ENCODE results near the gene POLR2J.

The POLR2J gene

DNA sequence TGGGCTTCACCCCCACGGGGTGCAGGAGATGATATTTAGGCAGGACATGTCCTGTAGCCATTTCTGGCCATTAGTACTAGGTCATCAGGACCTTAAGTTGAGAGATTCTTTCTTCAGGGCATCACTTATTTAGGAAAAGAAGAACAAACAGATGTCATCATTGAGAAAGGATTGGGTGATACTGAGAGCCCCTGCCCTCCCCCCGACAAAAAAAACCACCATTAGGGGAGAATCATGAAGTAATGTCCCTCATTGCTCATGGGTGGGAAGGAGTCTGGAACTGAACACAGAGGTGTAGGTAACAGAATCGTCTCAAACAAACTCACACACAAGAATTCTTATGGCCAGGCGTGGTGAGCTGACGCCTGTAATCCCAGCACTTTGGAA lies 51.7 kb downstream of the POLR2J start:
- CTCF ChIA-PET, result interaction anchor here (1.6 to 2.7 kb wide), 2 partner anchors 12 to 22 kb away, joined by 5 to 18 read pairs; no protein-coding TSS in a partner anchor
- no peak for DNase-seq (ENCODE audit: extremely low spot score)
- POLR2A ChIA-PET, result no interaction called here
- TF ChIP-seq, protein P1, sequence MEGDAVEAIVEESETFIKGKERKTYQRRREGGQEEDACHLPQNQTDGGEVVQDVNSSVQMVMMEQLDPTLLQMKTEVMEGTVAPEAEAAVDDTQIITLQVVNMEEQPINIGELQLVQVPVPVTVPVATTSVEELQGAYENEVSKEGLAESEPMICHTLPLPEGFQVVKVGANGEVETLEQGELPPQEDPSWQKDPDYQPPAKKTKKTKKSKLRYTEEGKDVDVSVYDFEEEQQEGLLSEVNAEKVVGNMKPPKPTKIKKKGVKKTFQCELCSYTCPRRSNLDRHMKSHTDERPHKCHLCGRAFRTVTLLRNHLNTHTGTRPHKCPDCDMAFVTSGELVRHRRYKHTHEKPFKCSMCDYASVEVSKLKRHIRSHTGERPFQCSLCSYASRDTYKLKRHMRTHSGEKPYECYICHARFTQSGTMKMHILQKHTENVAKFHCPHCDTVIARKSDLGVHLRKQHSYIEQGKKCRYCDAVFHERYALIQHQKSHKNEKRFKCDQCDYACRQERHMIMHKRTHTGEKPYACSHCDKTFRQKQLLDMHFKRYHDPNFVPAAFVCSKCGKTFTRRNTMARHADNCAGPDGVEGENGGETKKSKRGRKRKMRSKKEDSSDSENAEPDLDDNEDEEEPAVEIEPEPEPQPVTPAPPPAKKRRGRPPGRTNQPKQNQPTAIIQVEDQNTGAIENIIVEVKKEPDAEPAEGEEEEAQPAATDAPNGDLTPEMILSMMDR (IDR thresholded peaks at IDR 0.05; ENCODE audit: control extremely low read depth, extremely low read depth, low read depth, missing control alignments), result no peak

DNA sequence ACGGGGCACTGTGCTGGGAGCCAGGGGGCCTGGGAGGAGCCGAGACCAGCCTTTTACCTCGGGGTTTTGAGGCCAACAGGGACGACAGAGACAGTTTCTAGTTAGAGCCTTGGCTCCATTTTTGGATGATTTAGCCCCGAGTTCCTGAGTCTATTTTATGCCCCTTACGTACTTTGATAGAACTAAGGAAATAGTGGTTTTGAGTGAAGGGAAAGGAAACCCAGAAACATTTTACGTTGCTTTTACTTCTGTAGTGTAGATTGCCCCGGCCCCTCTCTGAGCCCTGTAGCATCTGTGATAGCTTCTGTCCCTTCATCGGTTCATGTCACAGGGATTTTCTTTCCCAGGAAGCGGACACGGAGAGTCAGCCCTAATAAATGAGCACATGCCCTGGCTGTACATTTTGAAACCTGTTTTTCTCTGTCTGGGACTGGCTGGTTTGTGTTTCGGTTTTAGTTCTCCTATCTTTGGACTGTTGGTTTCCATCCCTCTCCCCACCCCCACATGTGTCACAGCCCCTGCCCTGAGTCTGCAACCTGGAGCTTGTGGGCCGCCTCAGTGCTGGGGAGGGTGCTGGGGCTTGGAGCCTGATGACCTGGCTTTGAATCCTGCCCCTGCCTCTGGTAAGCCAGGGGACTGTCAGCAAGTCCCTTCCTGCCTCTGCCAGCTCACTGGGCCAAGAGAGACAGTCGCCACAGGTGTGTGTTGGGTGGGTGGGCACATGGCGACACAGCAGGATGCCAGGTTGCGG lies 52.3 kb downstream of the POLR2J start:
- DNase-seq (ENCODE audit: extremely low spot score), result peak; percentile 83
- TF ChIP-seq, protein P1 (IDR thresholded peaks at IDR 0.05; ENCODE audit: control extremely low read depth, extremely low read depth, low read depth, missing control alignments), result no peak
- CTCF ChIA-PET, result interaction anchor here (0.9 to 3.7 kb wide), 8 partner anchors 9 to 137 kb away, joined by 4 to 19 read pairs (median 5); no protein-coding TSS in a partner anchor
- POLR2A ChIA-PET, result interaction anchor here (1.6 kb wide), 1 partner anchor 16 kb away, joined by 6 read pairs; no protein-coding TSS in a partner anchor

DNA sequence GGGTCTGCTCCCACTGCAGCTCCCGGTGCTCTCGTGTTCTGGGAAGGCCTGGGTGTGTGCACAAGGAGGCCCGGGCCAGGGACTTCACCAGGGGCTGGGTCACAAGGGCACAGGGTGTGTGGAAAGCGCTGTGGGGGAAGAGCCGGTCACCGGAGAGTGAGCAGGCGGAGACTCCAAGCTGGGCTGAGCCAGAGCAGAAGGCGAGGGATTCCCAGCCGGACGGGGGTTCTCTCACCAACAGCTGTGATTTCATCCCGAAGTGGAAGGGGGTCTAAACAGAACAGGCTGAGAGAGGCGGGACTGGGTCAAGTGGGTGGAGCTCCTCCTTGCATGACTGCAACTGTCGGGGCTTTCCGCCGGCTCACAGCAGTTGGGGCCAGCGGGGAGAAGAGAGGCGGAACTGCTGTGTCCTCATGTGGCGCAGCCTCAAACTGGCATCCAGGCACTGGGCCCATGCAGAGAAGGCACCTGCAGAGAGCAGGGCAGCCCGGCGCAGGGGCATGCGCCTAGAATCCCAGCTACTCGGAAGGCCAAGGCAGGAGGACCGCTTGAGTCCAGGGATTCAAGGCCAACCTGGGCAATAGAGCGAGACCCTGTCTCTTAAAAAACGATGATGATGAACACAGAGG lies 53.0 kb downstream of the POLR2J start:
- DNase-seq (ENCODE audit: extremely low spot score), result peak; percentile 87
- ChIA-PET CTCF (interaction anchor here (0.6 to 3.7 kb wide), 11 partner anchors 9 to 136 kb away, joined by 3 to 19 read pairs (median 5); partner anchors contain the start of genes ALKBH4 and LRWD1), POLR2A (interaction anchor here (0.6 to 1.8 kb wide), 5 partner anchors 10 to 444 kb away, joined by 3 to 6 read pairs (median 4); partner anchors contain the start of gene PRKRIP1)
- TF ChIP-seq, protein P1 (IDR thresholded peaks at IDR 0.05; ENCODE audit: control extremely low read depth, extremely low read depth, low read depth, missing control alignments), result no peak

DNA sequence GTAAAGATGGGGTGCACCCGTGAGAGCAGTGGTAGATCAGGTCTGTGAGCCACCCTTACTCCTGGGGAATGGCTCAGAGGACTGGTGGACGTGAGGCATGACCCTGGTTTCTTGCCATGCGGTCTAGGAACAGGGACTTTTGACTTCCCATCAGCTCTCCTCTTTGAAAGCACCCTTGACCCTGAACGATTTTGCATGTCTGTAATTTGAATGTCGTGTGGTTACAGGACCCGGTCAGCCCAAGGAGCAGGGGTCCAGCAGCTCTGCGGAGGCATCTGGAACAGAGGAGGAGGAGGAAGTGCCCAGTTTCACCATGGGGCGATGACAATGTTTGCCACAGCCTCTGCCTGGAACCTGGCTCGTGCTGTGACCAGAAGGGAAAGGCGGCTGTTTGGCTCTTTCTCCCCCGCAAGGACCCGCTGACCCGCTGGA lies 53.9 kb downstream of the POLR2J start:
- CTCF ChIA-PET, result interaction anchor here (1.6 to 3.7 kb wide), 7 partner anchors 9 to 42 kb away, joined by 5 to 19 read pairs (median 7); partner anchors contain the start of genes ALKBH4 and LRWD1

DNA sequence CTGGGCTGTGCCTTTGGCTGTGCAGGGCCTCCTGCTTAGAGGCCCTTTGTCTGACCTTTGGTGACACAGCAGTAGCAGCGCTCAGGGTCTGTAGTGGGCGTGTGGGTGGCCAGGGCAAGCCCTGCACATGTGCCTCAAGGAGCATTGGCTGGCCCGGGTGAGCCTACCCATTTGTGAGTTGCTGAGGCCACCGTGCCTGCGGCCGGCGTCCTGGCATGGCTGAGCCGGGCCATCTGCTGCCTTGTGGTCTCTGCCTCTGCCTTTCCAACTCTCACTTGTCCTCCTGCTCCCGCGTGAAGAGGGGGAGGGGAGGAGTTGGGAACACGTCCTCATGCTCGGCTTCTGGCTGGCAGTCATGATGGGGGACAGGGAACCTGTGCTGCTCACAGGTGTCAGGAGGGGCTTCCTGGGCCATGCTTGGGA lies 54.6 kb downstream of the POLR2J start:
- POLR2A ChIA-PET, result interaction anchor here (1.8 kb wide), 1 partner anchor 9 kb away, joined by 6 read pairs; no protein-coding TSS in a partner anchor
- peak; percentile 25 for DNase-seq (ENCODE audit: extremely low spot score)
- TF ChIP-seq, protein P1 (IDR thresholded peaks at IDR 0.05; ENCODE audit: control extremely low read depth, extremely low read depth, low read depth, missing control alignments), result no peak

More for the DNA sequence above, 53.9 kb downstream of the POLR2J start:
- peak; percentile 55 for DNase-seq (ENCODE audit: extremely low spot score)
- TF ChIP-seq, protein P1 (IDR thresholded peaks at IDR 0.05; ENCODE audit: control extremely low read depth, extremely low read depth, low read depth, missing control alignments), result no peak
- POLR2A ChIA-PET, result interaction anchor here (0.9 to 1.8 kb wide), 3 partner anchors 9 to 28 kb away, joined by 4 to 6 read pairs (median 6); partner anchors contain the start of gene PRKRIP1

More for the DNA sequence above, 54.6 kb downstream of the POLR2J start:
- CTCF ChIA-PET, result interaction anchor here (0.9 to 3.7 kb wide), 7 partner anchors 9 to 43 kb away, joined by 3 to 19 read pairs (median 7); partner anchors contain the start of genes ALKBH4 and LRWD1
